GM19351 (cell line): ENCODE data around the gene MYO16.
"Not testable (repeated sequence)": the region's sequence is repeated elsewhere in the genome, so short reads cannot be mapped to it uniquely, and the experiment has no call there.

Experiments used
- ATAC-seq: cut with Tn5 transposase; IDR thresholded peaks from one replicate; pipeline ENCODE4 v1.9.1; 2021; ENCODE audit warnings: mild to moderate bottlenecking, moderate library complexity; ENCODE audit not compliant: unreplicated experiment

MYO16 gene

DNA sequence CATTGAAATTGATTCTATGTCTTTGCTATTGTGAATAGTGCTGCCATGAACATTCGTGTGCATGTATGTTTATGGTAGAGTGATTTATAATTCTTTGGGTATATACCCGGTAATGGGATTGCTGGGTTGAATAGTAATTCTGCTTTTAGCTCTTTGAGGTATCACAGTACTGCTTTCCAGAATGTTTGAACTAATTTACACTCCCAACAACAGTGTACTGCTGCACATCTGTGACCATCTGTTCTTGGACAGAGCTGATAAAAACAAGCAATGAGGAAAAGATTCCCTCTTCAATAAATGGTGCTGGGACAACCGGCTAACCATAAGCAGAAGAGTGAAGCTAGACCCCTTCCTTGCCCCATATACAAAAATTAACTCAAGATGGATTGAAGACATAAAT, 231.0 kb downstream of the MYO16 start:
- no peak for ATAC-seq

DNA sequence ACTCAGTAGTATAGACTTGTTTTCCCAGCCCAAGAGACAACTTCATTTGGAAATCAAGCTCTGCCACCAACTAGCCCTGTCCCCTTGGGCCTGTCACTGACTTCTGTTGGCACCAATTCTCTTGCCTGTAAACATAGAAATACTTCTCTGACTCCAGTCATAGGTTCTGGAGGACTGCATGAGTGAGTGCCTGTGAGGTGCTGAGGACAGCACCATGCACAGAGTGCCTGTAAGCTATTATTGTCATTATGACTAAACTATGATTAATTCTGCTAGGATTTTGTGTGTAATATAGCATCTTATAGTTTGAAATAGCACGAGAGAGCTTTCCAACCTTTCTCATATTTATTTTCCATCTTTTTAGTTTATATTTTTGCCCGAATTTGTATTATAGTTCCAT, 247.9 kb downstream of the MYO16 start:
- ATAC-seq: no peak

- no peak for ATAC-seq
Observed at GRCh38 chr13:108878732-108879131, 249.3 kb downstream of the MYO16 start.

DNA sequence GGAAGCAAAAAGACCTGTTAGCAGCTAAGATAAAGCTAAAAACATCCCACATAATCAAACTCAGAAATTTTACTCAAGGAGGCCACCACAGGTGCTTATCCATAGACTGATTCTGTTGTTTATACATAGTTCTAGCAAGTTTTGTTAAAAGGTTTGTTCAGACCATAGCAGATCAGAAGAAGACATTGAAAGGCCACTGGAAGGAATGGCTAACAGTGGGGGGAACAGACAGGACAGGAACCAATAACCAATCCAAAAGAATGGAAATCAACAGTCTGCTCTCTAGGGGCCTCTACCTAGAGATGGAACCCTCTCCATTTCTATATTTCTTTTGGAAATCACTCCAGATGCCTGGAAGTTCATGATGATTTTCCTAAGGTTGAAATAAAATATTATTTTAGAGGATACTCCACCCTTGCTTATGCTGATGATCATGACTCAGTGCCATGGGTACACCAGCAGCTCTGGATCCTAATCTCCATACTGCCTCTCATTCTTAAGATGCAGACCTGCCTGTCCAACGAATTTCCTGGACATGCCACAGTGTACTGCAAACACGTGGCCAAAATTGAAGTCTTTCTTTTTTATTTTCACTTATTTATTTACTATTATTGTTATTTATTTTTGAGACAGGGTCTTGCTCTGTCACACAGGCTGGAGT, 260.0 kb downstream of the MYO16 start:
- no peak for ATAC-seq

GRCh38 chr13:108895220-108895704, 265.9 kb downstream of the MYO16 start:
- ATAC-seq: peak; percentile 51

DNA sequence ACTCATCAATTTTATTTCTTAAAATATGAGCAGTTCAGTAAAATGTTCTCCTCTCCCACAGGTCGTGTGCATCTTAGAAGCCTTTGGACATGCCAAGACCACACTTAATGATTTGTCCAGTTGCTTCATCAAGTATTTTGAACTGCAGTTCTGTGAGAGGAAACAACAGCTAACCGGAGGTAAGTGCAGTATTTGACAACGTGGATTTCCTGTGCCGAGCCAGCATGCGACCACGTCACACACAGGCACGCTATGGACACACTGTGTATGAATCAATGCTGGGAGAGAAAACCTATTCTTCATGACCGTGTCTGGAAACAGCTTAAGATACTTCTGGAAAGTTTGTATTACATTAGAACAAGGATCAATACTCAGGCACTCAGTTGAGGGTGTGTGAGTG, 268.5 kb downstream of the MYO16 start:
- ATAC-seq: no peak

GRCh38 chr13:108902405-108903155, 273.2 kb downstream of the MYO16 start:
- ATAC-seq: no peak

GRCh38 chr13:108903613-108904012, 274.2 kb downstream of the MYO16 start:
- no peak for ATAC-seq

DNA sequence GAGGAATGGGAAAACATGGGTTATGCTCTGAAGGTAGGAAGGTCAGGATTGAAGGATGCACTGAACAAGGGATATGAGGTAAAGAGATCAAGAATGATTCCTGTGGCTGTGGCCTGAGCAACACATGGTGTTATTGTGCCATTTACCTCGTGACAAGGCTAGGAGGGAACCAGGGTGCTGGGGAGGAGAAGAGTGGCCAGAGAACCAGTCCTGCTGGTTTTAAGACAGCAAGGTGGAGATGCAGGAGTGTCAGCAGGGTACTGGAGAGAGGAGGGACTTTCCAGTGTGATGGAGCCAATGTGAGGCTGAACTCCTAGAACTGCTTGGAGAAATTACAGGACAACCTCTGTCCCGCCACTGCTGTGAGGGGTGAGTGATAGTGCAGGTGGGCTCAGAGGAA, 282.4 kb downstream of the MYO16 start:
- no peak for ATAC-seq

GRCh38 chr13:108913731-108914130, 284.3 kb downstream of the MYO16 start:
- not testable (repeated sequence) for ATAC-seq

GRCh38 chr13:108915095-108915633, 285.8 kb downstream of the MYO16 start:
- ATAC-seq: peak; percentile 26

- ATAC-seq: peak; percentile 92
Observed at GRCh38 chr13:108915634-108916512, 286.5 kb downstream of the MYO16 start.

GRCh38 chr13:108917581-108917980, 288.2 kb downstream of the MYO16 start:
- ATAC-seq: no peak

- ATAC-seq: no peak
Observed at GRCh38 chr13:108919036-108919907, 289.9 kb downstream of the MYO16 start.

- ATAC-seq: no peak
Observed at GRCh38 chr13:108920137-108920536, 290.7 kb downstream of the MYO16 start.

DNA sequence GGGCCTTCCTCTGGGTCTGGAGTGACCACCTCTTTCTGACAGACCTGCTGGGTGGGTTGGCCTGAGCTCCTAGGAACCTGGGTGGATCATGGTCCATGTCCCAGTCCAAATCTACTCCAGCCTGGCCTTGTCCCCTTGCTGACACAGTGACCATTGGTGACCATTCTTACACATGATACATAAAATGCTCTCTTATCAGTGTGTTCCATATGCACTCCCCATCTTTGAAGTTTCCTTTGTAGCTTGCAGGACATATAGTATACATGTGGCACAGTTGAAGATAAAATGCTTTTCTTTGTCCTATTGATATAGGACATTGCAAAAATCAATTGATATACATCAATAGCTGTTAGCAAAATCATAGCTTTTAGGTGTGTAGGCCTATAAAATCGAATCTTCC, 291.8 kb downstream of the MYO16 start:
- ATAC-seq: no peak

DNA sequence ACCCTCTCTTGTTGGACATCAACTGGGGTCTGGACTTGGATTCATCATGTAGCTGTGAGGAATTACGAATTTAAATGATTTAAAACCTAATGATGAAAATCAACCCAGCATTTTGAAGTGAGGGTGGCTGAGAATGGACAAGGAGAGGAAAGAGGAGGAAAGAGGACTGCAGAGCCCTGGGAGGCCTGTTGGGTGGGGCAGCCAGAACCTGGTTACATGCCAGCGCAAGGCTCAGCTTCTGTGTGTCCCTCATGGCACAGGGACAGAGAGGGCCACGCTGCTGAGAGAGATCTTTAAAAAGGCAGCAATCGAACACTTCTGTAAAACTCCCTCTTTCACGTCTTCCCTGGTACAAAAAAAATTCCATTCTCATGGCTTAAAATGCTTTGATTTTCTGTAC, 292.7 kb downstream of the MYO16 start:
- no peak for ATAC-seq

GRCh38 chr13:108923386-108924047, 294.1 kb downstream of the MYO16 start:
- ATAC-seq: no peak

- no peak for ATAC-seq
Observed at GRCh38 chr13:108924134-108924533, 294.7 kb downstream of the MYO16 start.

DNA sequence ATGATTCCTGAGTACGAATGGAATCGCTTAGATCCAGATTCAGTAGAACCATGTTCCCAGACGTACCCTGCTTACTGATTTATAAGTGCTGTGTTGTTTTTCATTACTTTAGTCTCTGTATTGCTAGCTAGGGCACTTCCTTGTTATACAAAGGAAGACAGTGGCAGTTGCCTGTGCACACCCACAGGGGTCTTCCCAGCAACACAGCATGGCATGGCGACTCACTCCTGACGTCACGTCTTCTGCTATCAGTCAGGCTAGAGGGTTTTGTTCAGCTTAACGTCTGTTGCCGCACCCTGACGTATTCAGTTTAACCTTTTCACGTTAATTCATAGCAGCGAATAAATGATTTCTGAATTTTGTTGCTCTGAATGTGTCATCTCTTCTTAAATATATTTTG, 295.1 kb downstream of the MYO16 start:
- ATAC-seq: no peak
